ENCODE data around the gene ANKRD42. TPM values are rescaled to one million over a fixed set of nuclear protein-coding genes. Genes with fewer than 3 reads are reported as not detected.
A peak's percentile ranks its signal among the peaks of the same experiment; 100 is the strongest.

ANKRD42 gene
- total RNA-seq, 1 donor, result 10.5 TPM

- Histone ChIP-seq H3K79me2 (ENCODE audit: insufficient read depth, low read length) (no peaks in the 10 kb centered on the region), H3K4me2 (ENCODE audit: insufficient read depth, low read length) (no peak overlapping the region), H3K27me3 (ENCODE audit: insufficient read depth, low read length) (no peaks in the 10 kb centered on the region), H3K4me3 (ENCODE audit: insufficient read depth, low read length) (no peak overlapping the region), H3K4me1 (ENCODE audit: insufficient read depth, low read length) (no peaks in the 10 kb centered on the region), H3K27ac (ENCODE audit: low read depth, low read length) (no peak overlapping the region), H3K9me3 (ENCODE audit: low read depth, low read length) (no peaks in the 10 kb centered on the region), H2AFZ (ENCODE audit: low read length) (no peak overlapping the region), H4K20me1 (ENCODE audit: insufficient read depth, low read length) (no peaks in the 10 kb centered on the region), H3K36me3 (ENCODE audit: insufficient read depth, low read length) (no peaks in the 10 kb centered on the region)
- TF ChIP-seq CTCF (IDR thresholded peaks at IDR 0.05; ENCODE audit: extremely low read depth, low read depth, low read length), result no peak
- DNase-seq (ENCODE audit: insufficient read length, low spot score, missing footprints), result no peak
These were observed 42.3 kb downstream of the ANKRD42 start for GRCh38 chr11:83235825-83236224.

GRCh38 chr11:83238111-83238510 is 44.6 kb downstream of the ANKRD42 start:
- no peaks in the 10 kb centered on the region for H3K9me3 ChIP-seq (ENCODE audit: low read depth, low read length)
- no peak overlapping the region for H3K4me2 ChIP-seq (ENCODE audit: insufficient read depth, low read length)
- no peak for DNase-seq (ENCODE audit: insufficient read length, low spot score, missing footprints)
- no peak for TF ChIP-seq CTCF (IDR thresholded peaks at IDR 0.05; ENCODE audit: extremely low read depth, low read depth, low read length)
- no peaks in the 10 kb centered on the region for H3K4me1 ChIP-seq (ENCODE audit: insufficient read depth, low read length)
- no peaks in the 10 kb centered on the region for H4K20me1 ChIP-seq (ENCODE audit: insufficient read depth, low read length)
- no peaks in the 10 kb centered on the region for H3K79me2 ChIP-seq (ENCODE audit: insufficient read depth, low read length)
- no peak overlapping the region for H3K27ac ChIP-seq (ENCODE audit: low read depth, low read length)
- no peak overlapping the region for H2AFZ ChIP-seq (ENCODE audit: low read length)
- H3K27me3 ChIP-seq (ENCODE audit: insufficient read depth, low read length), result no peaks in the 10 kb centered on the region
- no peak overlapping the region for H3K4me3 ChIP-seq (ENCODE audit: insufficient read depth, low read length)
- no peaks in the 10 kb centered on the region for H3K36me3 ChIP-seq (ENCODE audit: insufficient read depth, low read length)

GRCh38 chr11:83241291-83241946 is 47.9 kb downstream of the ANKRD42 start:
- H3K27ac ChIP-seq (ENCODE audit: low read depth, low read length), result no peak overlapping the region
- no peak overlapping the region for H3K4me2 ChIP-seq (ENCODE audit: insufficient read depth, low read length)
- H3K79me2 ChIP-seq (ENCODE audit: insufficient read depth, low read length), result no peaks in the 10 kb centered on the region
- H3K9me3 ChIP-seq (ENCODE audit: low read depth, low read length), result no peaks in the 10 kb centered on the region
- H3K27me3 ChIP-seq (ENCODE audit: insufficient read depth, low read length), result no peaks in the 10 kb centered on the region
- DNase-seq (ENCODE audit: insufficient read length, low spot score, missing footprints), result peak; percentile 45
- peak; percentile 79 for TF ChIP-seq CTCF (IDR thresholded peaks at IDR 0.05; ENCODE audit: extremely low read depth, low read depth, low read length)
- no peak overlapping the region for H2AFZ ChIP-seq (ENCODE audit: low read length)
- H4K20me1 ChIP-seq (ENCODE audit: insufficient read depth, low read length), result no peaks in the 10 kb centered on the region
- H3K4me1 ChIP-seq (ENCODE audit: insufficient read depth, low read length), result no peaks in the 10 kb centered on the region
- H3K4me3 ChIP-seq (ENCODE audit: insufficient read depth, low read length), result no peak overlapping the region
- no peaks in the 10 kb centered on the region for H3K36me3 ChIP-seq (ENCODE audit: insufficient read depth, low read length)

GRCh38 chr11:83249445-83249844 is 55.9 kb downstream of the ANKRD42 start:
- Histone ChIP-seq H3K36me3 (ENCODE audit: insufficient read depth, low read length) (no peaks in the 10 kb centered on the region), H2AFZ (ENCODE audit: low read length) (no peak overlapping the region), H3K79me2 (ENCODE audit: insufficient read depth, low read length) (no peaks in the 10 kb centered on the region), H4K20me1 (ENCODE audit: insufficient read depth, low read length) (no peaks in the 10 kb centered on the region), H3K27me3 (ENCODE audit: insufficient read depth, low read length) (no peaks in the 10 kb centered on the region), H3K4me2 (ENCODE audit: insufficient read depth, low read length) (no peak overlapping the region), H3K4me3 (ENCODE audit: insufficient read depth, low read length) (no peak overlapping the region), H3K4me1 (ENCODE audit: insufficient read depth, low read length) (no peaks in the 10 kb centered on the region), H3K27ac (ENCODE audit: low read depth, low read length) (no peak overlapping the region), H3K9me3 (ENCODE audit: low read depth, low read length) (no peaks in the 10 kb centered on the region)
- TF ChIP-seq CTCF (IDR thresholded peaks at IDR 0.05; ENCODE audit: extremely low read depth, low read depth, low read length), result no peak
- DNase-seq (ENCODE audit: insufficient read length, low spot score, missing footprints), result no peak
